ENCODE measurements around the gene AFG1L. TPM values are rescaled to one million over a fixed set of nuclear protein-coding genes. Genes with fewer than 3 reads are reported as not detected.

AFG1L gene
- total and polyA plus RNA-seq, 7 experiments from 2014 or later: 3.5 to 9.2 (median 6.5) TPM

DNA sequence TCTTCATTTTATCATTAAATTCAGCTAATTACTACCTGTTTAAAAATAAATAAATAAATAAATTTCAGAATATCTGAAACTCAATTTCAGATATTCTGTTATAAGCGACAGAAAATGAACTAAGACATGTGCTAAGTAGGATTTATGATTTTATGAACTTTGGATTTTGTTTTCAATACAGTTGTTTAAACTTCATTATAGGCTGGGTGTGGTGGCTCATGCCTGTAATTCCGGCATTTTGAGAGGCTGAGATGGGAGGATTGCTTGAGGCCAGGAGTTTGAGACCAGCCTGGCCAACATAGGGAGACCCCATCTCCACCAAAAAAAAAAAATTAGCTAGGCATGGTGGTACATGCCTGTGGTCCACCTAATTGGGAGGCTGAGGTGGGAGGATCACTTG lies 36.0 kb downstream of the AFG1L start:
- Mint-ChIP-seq H3K27ac (no peak overlapping the region), H3K9me3 (peaks cover 0 to 5% (median 0%) of the 10 kb centered on the region in 11 donors), H3K27me3 (no peaks in the 10 kb centered on the region), H3K4me1 (peaks cover 0 to 1% (median 0%) of the 10 kb centered on the region in 7 donors), H3K4me3 (no peak overlapping the region), H3K36me3 (peaks cover 4 to 34% (median 26%) of the 10 kb centered on the region in 5 donors)
- DNase-seq: no peak
- ChIA-PET POLR2A (no interaction called here), CTCF (no interaction called here)
- intact Hi-C loops (cut with micrococcal nuclease): no loop called here
- Histone ChIP-seq H3K27ac (ENCODE audit: low read depth, low read length) (no peak overlapping the region), H3K9me3 (ENCODE audit: control insufficient read depth in 2 of 3, low read length in 3 of 3) (no peaks in the 10 kb centered on the region), H3K4me1 (ENCODE audit: control insufficient read depth in 2 of 2, insufficient read depth in 2 of 2, low read length in 2 of 2) (no peaks in the 10 kb centered on the region), H3K4me3 (ENCODE audit: low read length) (no peak overlapping the region), H3K36me3 (ENCODE audit: control insufficient read depth in 2 of 3, insufficient read depth in 3 of 3, low read length in 3 of 3) (peaks cover 0 to 6% (median 0%) of the 10 kb centered on the region in 3 experiments), H3K27me3 (ENCODE audit: control insufficient read depth in 2 of 2, insufficient read depth in 2 of 2, low read length in 2 of 2) (no peaks in the 10 kb centered on the region)
- no peak for ATAC-seq

DNA sequence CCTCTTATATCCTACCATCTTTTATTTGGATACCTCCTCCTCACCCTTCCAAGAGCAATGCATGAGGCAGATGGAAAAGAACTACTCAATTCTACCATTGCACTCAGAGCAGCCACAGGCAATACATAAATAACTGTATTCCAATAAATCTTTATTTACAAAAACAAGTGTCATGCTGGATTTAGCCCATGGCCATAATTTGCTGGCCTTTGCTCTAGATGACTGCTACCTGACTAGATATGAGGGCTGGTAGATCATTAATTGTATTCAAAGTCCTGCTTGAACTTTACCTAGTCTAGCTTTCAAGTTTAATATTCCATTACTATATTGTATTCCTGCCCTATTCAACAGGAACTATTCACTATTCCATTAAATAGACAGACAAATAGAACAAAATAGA lies 37.1 kb downstream of the AFG1L start:
- Mint-ChIP-seq H3K4me3 (no peak overlapping the region), H3K27ac (no peak overlapping the region), H3K9me3 (peaks cover 0 to 5% (median 0%) of the 10 kb centered on the region in 11 donors), H3K27me3 (no peaks in the 10 kb centered on the region), H3K36me3 (peaks cover 4 to 32% (median 21%) of the 10 kb centered on the region in 5 donors), H3K4me1 (peaks cover 0 to 1% (median 0%) of the 10 kb centered on the region in 7 donors)
- Histone ChIP-seq H3K9me3 (ENCODE audit: control insufficient read depth in 2 of 3, low read length in 3 of 3) (no peaks in the 10 kb centered on the region), H3K4me3 (ENCODE audit: low read length) (no peak overlapping the region), H3K27ac (ENCODE audit: low read depth, low read length) (no peak overlapping the region), H3K4me1 (ENCODE audit: control insufficient read depth in 2 of 2, insufficient read depth in 2 of 2, low read length in 2 of 2) (no peaks in the 10 kb centered on the region), H3K27me3 (ENCODE audit: control insufficient read depth in 2 of 2, insufficient read depth in 2 of 2, low read length in 2 of 2) (no peaks in the 10 kb centered on the region), H3K36me3 (ENCODE audit: control insufficient read depth in 2 of 3, insufficient read depth in 3 of 3, low read length in 3 of 3) (peaks cover 0 to 6% (median 0%) of the 10 kb centered on the region in 3 experiments)
- DNase-seq: no peak
- intact Hi-C loops (cut with micrococcal nuclease): no loop called here
- no peak for ATAC-seq
- POLR2A ChIA-PET: no interaction called here
- CTCF ChIA-PET: no interaction called here

DNA sequence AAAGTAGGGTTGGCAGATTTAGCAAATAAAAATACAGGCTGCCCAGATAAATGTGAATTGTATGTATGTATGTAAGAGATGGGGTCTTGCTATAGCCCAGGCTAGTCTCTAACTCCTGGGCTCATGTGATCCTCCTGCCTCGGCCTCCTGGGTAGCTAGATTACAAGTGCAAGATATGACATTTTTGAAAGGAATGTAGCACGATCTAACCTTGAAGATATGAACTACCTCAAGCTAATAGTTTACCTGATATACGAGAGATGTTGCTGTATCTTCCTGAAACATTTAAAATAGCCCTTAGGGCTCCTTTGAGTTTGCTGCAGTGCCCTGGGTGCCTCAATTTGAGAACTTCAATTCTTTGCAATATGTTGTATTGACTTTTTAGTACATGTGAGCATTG lies 42.1 kb downstream of the AFG1L start:
- H3K27me3 Mint-ChIP-seq: peaks cover 0 to 2% (median 0%) of the 10 kb centered on the region in 5 donors
- no peak overlapping the region for H3K4me3 Mint-ChIP-seq
- ChIA-PET POLR2A (no interaction called here), CTCF (no interaction called here)
- no peak overlapping the region for H3K4me3 ChIP-seq (ENCODE audit: low read length)
- no peak overlapping the region for H3K27ac ChIP-seq (ENCODE audit: low read depth, low read length)
- no peaks in the 10 kb centered on the region for H3K9me3 Mint-ChIP-seq
- no peak overlapping the region for H3K27ac Mint-ChIP-seq
- no peaks in the 10 kb centered on the region for H3K27me3 ChIP-seq (ENCODE audit: control insufficient read depth in 2 of 2, insufficient read depth in 2 of 2, low read length in 2 of 2)
- DNase-seq: no peak
- no peaks in the 10 kb centered on the region for H3K9me3 ChIP-seq (ENCODE audit: control insufficient read depth in 2 of 3, low read length in 3 of 3)
- intact Hi-C loops (cut with micrococcal nuclease): no loop called here
- no peak for ATAC-seq
- peaks cover 0 to 21% (median 14%) of the 10 kb centered on the region in 5 donors for H3K36me3 Mint-ChIP-seq
- H3K36me3 ChIP-seq (ENCODE audit: control insufficient read depth in 2 of 3, insufficient read depth in 3 of 3, low read length in 3 of 3): no peaks in the 10 kb centered on the region
- peaks cover 0 to 3% (median 0%) of the 10 kb centered on the region in 7 donors for H3K4me1 Mint-ChIP-seq
- no peaks in the 10 kb centered on the region for H3K4me1 ChIP-seq (ENCODE audit: control insufficient read depth in 2 of 2, insufficient read depth in 2 of 2, low read length in 2 of 2)

DNA sequence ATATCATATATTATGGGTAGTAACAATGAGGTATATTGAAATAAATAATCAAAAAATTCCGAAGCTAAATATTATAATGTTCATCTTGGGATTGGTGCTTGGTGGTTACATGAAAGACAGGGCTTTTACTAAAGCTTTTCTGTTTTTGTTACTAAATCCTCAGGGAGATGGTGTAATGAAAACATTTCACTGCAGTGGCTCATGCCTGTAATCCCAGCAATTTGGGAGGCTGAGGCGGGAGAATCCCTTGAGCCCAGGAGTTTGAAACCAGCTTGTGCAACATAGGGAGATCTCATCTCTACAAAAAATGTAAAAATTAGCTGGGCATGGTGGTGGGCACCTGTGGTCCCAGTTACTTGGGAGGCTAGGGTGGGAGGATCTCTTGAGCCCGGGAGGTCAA lies 42.9 kb downstream of the AFG1L start:
- Histone ChIP-seq H3K27me3 (ENCODE audit: control insufficient read depth in 2 of 2, insufficient read depth in 2 of 2, low read length in 2 of 2) (no peaks in the 10 kb centered on the region), H3K4me3 (ENCODE audit: low read length) (no peak overlapping the region), H3K36me3 (ENCODE audit: control insufficient read depth in 2 of 3, insufficient read depth in 3 of 3, low read length in 3 of 3) (no peaks in the 10 kb centered on the region), H3K27ac (ENCODE audit: low read depth, low read length) (no peak overlapping the region), H3K9me3 (ENCODE audit: control insufficient read depth in 2 of 3, low read length in 3 of 3) (no peaks in the 10 kb centered on the region), H3K4me1 (ENCODE audit: control insufficient read depth in 2 of 2, insufficient read depth in 2 of 2, low read length in 2 of 2) (no peaks in the 10 kb centered on the region)
- intact Hi-C loops (cut with micrococcal nuclease): no loop called here
- ChIA-PET CTCF (no interaction called here), POLR2A (no interaction called here)
- ATAC-seq (no peak), DNase-seq (no peak)
- H3K4me3 Mint-ChIP-seq: no peak overlapping the region
- H3K27ac Mint-ChIP-seq: no peak overlapping the region
- H3K4me1 Mint-ChIP-seq: peaks cover 0 to 3% (median 0%) of the 10 kb centered on the region in 7 donors
- H3K36me3 Mint-ChIP-seq: peaks cover 0 to 20% (median 14%) of the 10 kb centered on the region in 5 donors
- no peaks in the 10 kb centered on the region for H3K9me3 Mint-ChIP-seq
- peaks cover 0 to 2% (median 0%) of the 10 kb centered on the region in 5 donors for H3K27me3 Mint-ChIP-seq

DNA sequence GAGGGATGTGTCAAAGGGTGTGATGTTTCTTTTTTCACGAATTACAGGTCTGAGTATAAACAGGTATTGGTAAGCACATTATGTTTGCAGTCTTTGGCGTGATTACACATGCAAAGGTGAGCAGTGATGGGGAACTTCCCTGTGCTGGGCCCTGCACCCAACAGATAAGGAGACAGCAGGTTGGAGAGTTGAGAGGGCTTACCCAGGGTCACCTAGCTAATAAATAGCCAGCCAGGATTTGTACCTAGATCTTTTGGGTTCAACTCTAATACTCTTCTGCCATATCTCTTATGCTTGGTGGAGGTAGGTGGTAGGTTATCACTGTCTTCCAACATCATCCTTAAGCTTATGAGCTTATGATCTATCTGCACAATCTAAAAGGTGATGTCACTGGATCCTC lies 46.5 kb downstream of the AFG1L start:
- ATAC-seq (no peak), DNase-seq (no peak)
- Mint-ChIP-seq H3K9me3 (peaks cover 0 to 1% (median 0%) of the 10 kb centered on the region in 11 donors), H3K4me3 (no peak overlapping the region), H3K27me3 (peaks cover 0 to 2% (median 0%) of the 10 kb centered on the region in 5 donors), H3K36me3 (peaks cover 5 to 33% (median 19%) of the 10 kb centered on the region in 5 donors), H3K4me1 (peaks cover 0 to 3% (median 0%) of the 10 kb centered on the region in 7 donors), H3K27ac (peak overlapping the region in 1 of 9 donors; percentile 35)
- Histone ChIP-seq H3K27ac (ENCODE audit: low read depth, low read length) (no peak overlapping the region), H3K4me1 (ENCODE audit: control insufficient read depth in 2 of 2, insufficient read depth in 2 of 2, low read length in 2 of 2) (no peaks in the 10 kb centered on the region), H3K9me3 (ENCODE audit: control insufficient read depth in 2 of 3, low read length in 3 of 3) (no peaks in the 10 kb centered on the region), H3K36me3 (ENCODE audit: control insufficient read depth in 2 of 3, insufficient read depth in 3 of 3, low read length in 3 of 3) (no peaks in the 10 kb centered on the region), H3K4me3 (ENCODE audit: low read length) (no peak overlapping the region), H3K27me3 (ENCODE audit: control insufficient read depth in 2 of 2, insufficient read depth in 2 of 2, low read length in 2 of 2) (no peaks in the 10 kb centered on the region)
- ChIA-PET POLR2A (no interaction called here), CTCF (interaction anchor here (0.5 kb wide), 1 partner anchor 80 kb away, joined by 3 read pairs; the partner anchor contains the start of gene SNX3)
- intact Hi-C loops (cut with micrococcal nuclease): no loop called here

DNA sequence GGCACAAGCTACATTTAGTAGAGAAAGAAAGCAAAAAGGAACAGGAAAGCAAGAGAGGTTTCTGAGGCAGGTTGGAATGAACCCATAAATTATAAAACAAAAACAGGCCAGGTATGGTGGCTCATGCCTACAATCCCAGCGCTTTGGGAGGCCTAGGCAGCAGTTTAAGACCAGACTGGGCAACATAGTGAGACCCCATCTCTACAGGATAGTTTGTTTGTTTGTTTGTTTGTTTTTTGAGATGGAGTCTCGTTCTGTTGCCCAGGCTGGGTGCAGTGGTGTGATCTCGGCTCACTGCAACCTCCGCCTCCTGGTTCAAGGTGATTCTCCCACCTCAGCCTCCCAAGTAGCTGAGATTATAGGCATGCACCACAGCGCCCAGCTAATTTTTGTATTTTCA lies 49.0 kb downstream of the AFG1L start:
- CTCF ChIA-PET: no interaction called here
- intact Hi-C loops (cut with micrococcal nuclease): no loop called here
- H3K4me1 ChIP-seq (ENCODE audit: control insufficient read depth in 2 of 2, insufficient read depth in 2 of 2, low read length in 2 of 2): no peaks in the 10 kb centered on the region

DNA sequence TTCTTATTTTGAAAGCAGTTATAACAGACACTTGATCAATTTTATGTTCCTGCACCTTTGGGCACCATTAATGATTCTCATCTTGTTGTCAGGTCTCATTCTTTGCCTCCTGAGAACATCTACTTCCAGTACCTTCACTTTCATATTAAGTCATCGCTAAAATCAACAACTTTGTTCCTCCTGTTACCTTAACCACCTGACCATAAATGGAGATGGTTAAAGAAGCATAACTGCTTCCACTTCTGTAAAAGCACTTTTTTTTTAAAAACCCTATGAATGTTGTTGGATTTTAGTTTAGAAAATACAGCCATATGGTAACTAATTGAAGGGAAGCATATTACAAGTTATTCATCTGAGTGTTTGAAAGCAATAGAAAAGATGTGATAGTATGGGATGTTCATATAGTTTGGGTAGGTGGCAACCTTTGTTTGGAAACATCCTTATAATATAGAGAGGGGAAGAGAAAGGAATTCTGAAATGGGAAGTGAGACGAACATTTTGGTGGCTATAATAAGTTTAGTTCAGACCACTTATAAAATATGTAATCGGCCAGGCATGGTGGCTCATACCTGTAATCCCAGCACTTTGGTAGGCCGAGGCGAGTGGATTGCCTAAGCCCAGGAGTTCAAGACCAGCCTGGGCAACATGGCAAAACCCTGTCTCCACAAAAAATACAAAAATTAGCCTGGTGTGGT lies 53.9 kb downstream of the AFG1L start:
- H3K27ac ChIP-seq (ENCODE audit: low read depth, low read length): no peak overlapping the region
- no peak overlapping the region for H3K4me3 ChIP-seq (ENCODE audit: low read length)
- Mint-ChIP-seq H3K4me3 (peak overlapping the region in 1 of 10 donors; percentile 70), H3K9me3 (peaks cover 0 to 8% (median 0%) of the 10 kb centered on the region in 11 donors), H3K27ac (peak overlapping the region in 5 of 9 donors; percentile 10 to 89 (median 24)), H3K36me3 (peaks cover 0 to 33% (median 27%) of the 10 kb centered on the region in 5 donors), H3K27me3 (no peaks in the 10 kb centered on the region), H3K4me1 (peaks cover 5 to 19% (median 8%) of the 10 kb centered on the region in 7 donors)
- intact Hi-C loops (cut with micrococcal nuclease): loop anchor here in 1 of 2 donors (1.0 to 5.0 kb wide), 3 partner anchors 54 to 527 kb away; partner anchors contain the start of genes AFG1L, SCML4 and SNX3
- H3K4me1 ChIP-seq (ENCODE audit: control insufficient read depth in 2 of 2, insufficient read depth in 2 of 2, low read length in 2 of 2): no peaks in the 10 kb centered on the region
- DNase-seq (peak in 1 of 9 donors; percentile 2), ATAC-seq (peak; percentile 22)
- POLR2A ChIA-PET: no interaction called here
- H3K36me3 ChIP-seq (ENCODE audit: control insufficient read depth in 2 of 3, insufficient read depth in 3 of 3, low read length in 3 of 3): no peaks in the 10 kb centered on the region
- H3K9me3 ChIP-seq (ENCODE audit: control insufficient read depth in 2 of 3, low read length in 3 of 3): no peaks in the 10 kb centered on the region
- CTCF ChIA-PET: no interaction called here
- H3K27me3 ChIP-seq (ENCODE audit: control insufficient read depth in 2 of 2, insufficient read depth in 2 of 2, low read length in 2 of 2): no peaks in the 10 kb centered on the region

More for the DNA sequence above, 49.0 kb downstream of the AFG1L start:
- Histone ChIP-seq H3K27me3 (ENCODE audit: control insufficient read depth in 2 of 2, insufficient read depth in 2 of 2, low read length in 2 of 2) (no peaks in the 10 kb centered on the region), H3K27ac (ENCODE audit: low read depth, low read length) (no peak overlapping the region), H3K36me3 (ENCODE audit: control insufficient read depth in 2 of 3, insufficient read depth in 3 of 3, low read length in 3 of 3) (no peaks in the 10 kb centered on the region), H3K9me3 (ENCODE audit: control insufficient read depth in 2 of 3, low read length in 3 of 3) (no peaks in the 10 kb centered on the region), H3K4me3 (ENCODE audit: low read length) (no peak overlapping the region)
- ATAC-seq (no peak), DNase-seq (no peak)
- Mint-ChIP-seq H3K4me3 (no peak overlapping the region), H3K36me3 (peaks cover 5 to 53% (median 39%) of the 10 kb centered on the region in 5 donors), H3K4me1 (peaks cover 5 to 17% (median 7%) of the 10 kb centered on the region in 7 donors), H3K27me3 (no peaks in the 10 kb centered on the region), H3K9me3 (peaks cover 0 to 8% (median 0%) of the 10 kb centered on the region in 11 donors), H3K27ac (no peak overlapping the region)
- POLR2A ChIA-PET: no interaction called here

Data from naive thymus-derived CD4-positive, alpha-beta T cell (primary cell).